Spleen (tissue), 11 donors: Measurements from ENCODE around the gene PPP3CA. TPM values are rescaled to one million over a fixed set of nuclear protein-coding genes. Genes with fewer than 3 reads are reported as not detected.
A peak's percentile ranks its signal among the peaks of the same experiment; 100 is the strongest.

Experiments
- DNase-seq: peaks from one replicate; pipeline ENCODE4 v3.0.0-alpha.2; 2020
- H3K27ac ChIP-seq, 8 donors: fragments of 200-600 bp; sonication (generic) in 7 of 8; 1 replicate in 4 of 8; 2 replicates in 4 of 8; pipeline versions ENCODE4 v1.5.0 to v1.8.0; 2016 to 2021; ENCODE audit warnings: inconsistent platforms in 4 of 8, mild to moderate bottlenecking in 4 of 8, moderate library complexity in 1 of 8
- H3K27me3 ChIP-seq, 7 donors: fragments of 200-600 bp; sonication (generic) in 6 of 7; replicated peaks in 1 of 7; 1 replicate in 4 of 7; 2 replicates in 3 of 7; pipeline versions ENCODE4 v1.5.0 to v1.8.0; 2016 to 2021; ENCODE audit warnings: inconsistent platforms in 3 of 7, mild to moderate bottlenecking in 1 of 7
- H3K36me3 ChIP-seq, 6 donors: fragments of 200-600 bp; sonication (generic) in 5 of 6; 1 replicate in 4 of 6; 2 replicates in 2 of 6; pipeline versions ENCODE4 v1.5.0 to v1.8.0; 2016 to 2021; ENCODE audit warnings: inconsistent platforms in 2 of 6
- H3K4me1 ChIP-seq, 6 donors: fragments of 200-600 bp; sonication (generic) in 5 of 6; 1 replicate in 3 of 6; 2 replicates in 3 of 6; pipeline versions ENCODE4 v1.5.0 to v1.8.0; 2016 to 2021; ENCODE audit warnings: inconsistent platforms in 3 of 6
- H3K4me3 ChIP-seq, 8 donors: fragments of 200-600 bp; sonication (generic) in 7 of 8; 1 replicate in 4 of 8; 2 replicates in 4 of 8; pipeline versions ENCODE4 v1.5.0 to v1.8.0; 2016 to 2021; ENCODE audit warnings: inconsistent platforms in 4 of 8, mild to moderate bottlenecking in 4 of 8, moderate library complexity in 2 of 8
- H3K9me3 ChIP-seq, 8 donors: fragments of 200-600 bp; sonication (generic) in 7 of 8; 1 replicate in 4 of 8; 2 replicates in 4 of 8; pipeline versions ENCODE4 v1.5.0 to v1.8.0; 2016 to 2021; ENCODE audit warnings: inconsistent platforms in 4 of 8
- POLR2A ChIP-seq, 3 donors: fragments of 450-650 bp; IDR thresholded peaks; one replicate each; pipeline ENCODE4 v1.5.1; 2017; ENCODE audit warnings: antibody characterized with exemption in 3 of 3, mild to moderate bottlenecking in 1 of 3
- POLR2AphosphoS5 ChIP-seq, 3 donors: sonication (generic); formaldehyde crosslinking; IDR thresholded peaks; one replicate each; pipeline ENCODE4 v1.5.1; 2017; ENCODE audit warnings: antibody characterized with exemption in 3 of 3
- WGBS, 5 donors: extraction: QIAGEN DNeasy Blood & Tissue Kit in 3 of 5; methylation state at CpG; one replicate each; pipeline versions ENCODE4 v1.1.5 to v1.1.7; 2013 to 2018; 5-methylcytosine and 5-hydroxymethylcytosine counted together
- intact Hi-C: fragments of 100-400 bp; cut with DNase I; formaldehyde crosslinking; loops from one replicate; pipeline ENCODE4 v1.15.0; 2023; ENCODE audit warnings: low total_unique reads
- polyA plus RNA-seq, 3 donors: library from polyadenylated mRNA; stranded (reverse); fragments of 200-250 nt; gene quantifications; one replicate each; pipeline ENCODE4 v1.2.1, GENCODE V29; 2013
- total RNA-seq, 7 donors: library from RNA; depleted of rRNA in 3 of 7; stranded (reverse); fragments of >200 nt in 3 of 7; fragmentation: NEBNext Ultra II Directional in 4 of 7; extraction: Animal tissue kit (Norgen Biotek cat#: 25700) in 4 of 7; gene quantifications; one replicate each; pipeline versions ENCODE4 v1.1.0 to v1.2.1, GENCODE V29; 2016 to 2021
- TF ChIP-seq, protein P1 (sequence below), 11 experiments: fragments of 200-600 bp in 7 of 11; fragments of 450-650 bp in 4 of 11; sonication (generic) in 4 of 11; IDR thresholded peaks in 8 of 11; conservative IDR thresholded peaks in 3 of 11; 1 replicate in 7 of 11; 2 replicates in 4 of 11; pipeline versions ENCODE4 v1.4.0 to v1.8.0; 2016 to 2021; ENCODE audit warnings: antibody characterized with exemption in 11 of 11, inconsistent platforms in 4 of 11, mild to moderate bottlenecking in 1 of 11
- donor health status: healthy with polysubstance abuse.
- donor health status: DM: no; HTN: no; CAD: no; lungs with moderate emphysema.
- donor health status: DM: no; HTN: no; CAD: no.
- donor health status: Bipolar disorder and iron deficiency.
- donor health status: healthy.
- donor health status: DM: no; HTN: no; CAD: no.
- donor health status: DM: yes; HTN: yes; CAD: no.

PPP3CA gene
- total and polyA plus RNA-seq, 10 donors, result 15.5 to 50.0 (median 39.6) TPM

DNA sequence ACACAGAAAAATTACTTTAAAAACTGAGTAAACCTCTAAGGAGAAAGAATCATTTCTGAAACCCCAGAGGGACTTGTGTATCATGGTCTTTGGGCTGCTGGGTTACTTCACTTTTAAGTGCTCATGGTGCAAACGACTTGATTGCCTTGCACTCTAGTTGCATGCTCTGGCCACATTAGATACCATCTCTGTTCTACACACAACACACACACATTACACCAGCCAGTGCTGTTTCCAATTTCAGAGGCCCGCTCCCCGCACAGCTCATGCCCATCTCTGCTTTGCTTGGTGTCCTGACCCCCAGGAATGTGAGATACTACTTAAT lies 2.1 kb downstream of the PPP3CA start:
- H3K4me3 ChIP-seq, result peak overlapping the region; percentile 66 to 95 (median 88)
- H3K9me3 ChIP-seq, result no peaks in the 10 kb centered on the region
- H3K4me1 ChIP-seq, result peaks cover 23 to 78% (median 46%) of the 10 kb centered on the region in 6 donors
- H3K36me3 ChIP-seq, result no peaks in the 10 kb centered on the region
- peak overlapping the region in 7 of 8 donors; percentile 96 to 99 (median 98) for H3K27ac ChIP-seq
- H3K27me3 ChIP-seq, result no peaks in the 10 kb centered on the region
- TF ChIP-seq, protein P1, sequence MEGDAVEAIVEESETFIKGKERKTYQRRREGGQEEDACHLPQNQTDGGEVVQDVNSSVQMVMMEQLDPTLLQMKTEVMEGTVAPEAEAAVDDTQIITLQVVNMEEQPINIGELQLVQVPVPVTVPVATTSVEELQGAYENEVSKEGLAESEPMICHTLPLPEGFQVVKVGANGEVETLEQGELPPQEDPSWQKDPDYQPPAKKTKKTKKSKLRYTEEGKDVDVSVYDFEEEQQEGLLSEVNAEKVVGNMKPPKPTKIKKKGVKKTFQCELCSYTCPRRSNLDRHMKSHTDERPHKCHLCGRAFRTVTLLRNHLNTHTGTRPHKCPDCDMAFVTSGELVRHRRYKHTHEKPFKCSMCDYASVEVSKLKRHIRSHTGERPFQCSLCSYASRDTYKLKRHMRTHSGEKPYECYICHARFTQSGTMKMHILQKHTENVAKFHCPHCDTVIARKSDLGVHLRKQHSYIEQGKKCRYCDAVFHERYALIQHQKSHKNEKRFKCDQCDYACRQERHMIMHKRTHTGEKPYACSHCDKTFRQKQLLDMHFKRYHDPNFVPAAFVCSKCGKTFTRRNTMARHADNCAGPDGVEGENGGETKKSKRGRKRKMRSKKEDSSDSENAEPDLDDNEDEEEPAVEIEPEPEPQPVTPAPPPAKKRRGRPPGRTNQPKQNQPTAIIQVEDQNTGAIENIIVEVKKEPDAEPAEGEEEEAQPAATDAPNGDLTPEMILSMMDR (IDR thresholded peaks at IDR 0.05 in 8 of 11, conservative IDR thresholded peaks at IDR 0.05 in 3 of 11), result no peak
- DNase-seq, result no peak
- WGBS, 5 donors, result 22 to 34% (median 28%) methylated on average over 3 of the region's 3 CpGs
- intact Hi-C loops, result loop anchor here (10.0 kb wide), 1 partner anchor 150 kb away; no protein-coding TSS in a partner anchor

DNA sequence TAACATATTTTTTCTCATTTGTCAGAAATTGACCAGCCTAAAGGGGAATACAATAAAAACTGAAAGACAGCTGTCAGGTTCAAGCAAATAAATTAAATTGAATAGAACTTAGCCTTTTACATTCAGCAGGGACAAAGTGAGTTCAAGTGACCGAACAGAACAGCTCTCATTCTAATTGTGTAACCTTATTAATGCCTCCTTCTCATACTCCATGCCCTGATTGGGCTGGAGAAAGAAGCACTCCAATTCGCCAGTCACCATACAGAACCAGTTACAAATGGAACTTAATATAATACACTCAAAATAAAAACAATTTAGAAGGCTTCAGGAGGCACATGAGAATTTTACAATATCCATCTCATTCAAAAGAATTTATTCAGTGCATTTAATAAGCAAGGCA lies 8.0 kb downstream of the PPP3CA start:
- H3K4me3 ChIP-seq, result no peak overlapping the region
- peaks cover 26 to 100% (median 50%) of the 10 kb centered on the region in 6 donors for H3K4me1 ChIP-seq
- H3K27me3 ChIP-seq, result no peaks in the 10 kb centered on the region
- TF ChIP-seq POLR2AphosphoS5 (IDR thresholded peaks at IDR 0.05) (no peak), POLR2A (IDR thresholded peaks at IDR 0.05) (no peak)
- TF ChIP-seq, protein P1 (IDR thresholded peaks at IDR 0.05 in 8 of 11, conservative IDR thresholded peaks at IDR 0.05 in 3 of 11), result no peak
- no peaks in the 10 kb centered on the region for H3K9me3 ChIP-seq
- intact Hi-C loops, result no loop called here
- no peaks in the 10 kb centered on the region for H3K36me3 ChIP-seq
- 90 to 97% (median 92%) methylated on average over 2 of the region's 2 CpGs for WGBS, 5 donors
- no peak overlapping the region for H3K27ac ChIP-seq
- DNase-seq, result no peak

DNA sequence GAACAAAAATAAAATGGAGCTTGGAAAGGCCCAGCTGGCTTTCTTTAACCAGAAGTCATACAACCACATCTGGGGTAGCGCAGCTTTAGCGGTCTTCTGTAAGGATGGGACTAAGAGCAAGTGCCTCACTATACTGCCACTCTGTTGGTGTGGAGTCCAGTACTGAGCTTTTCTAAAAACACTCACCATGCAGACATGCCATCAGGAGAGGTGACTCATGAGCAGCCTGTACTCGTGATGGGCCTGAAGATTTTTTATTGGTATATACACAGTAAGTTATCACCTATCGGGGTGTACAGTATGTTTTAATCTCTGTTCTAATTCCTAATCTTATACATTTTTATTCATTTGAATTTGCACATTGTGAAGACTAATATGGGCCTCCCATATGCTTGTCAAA lies 9.6 kb downstream of the PPP3CA start:
- 93 to 98% (median 95%) methylated on average over 4 of the region's 4 CpGs for WGBS, 5 donors
- peaks cover 15 to 86% (median 36%) of the 10 kb centered on the region in 6 donors for H3K4me1 ChIP-seq
- TF ChIP-seq POLR2AphosphoS5 (IDR thresholded peaks at IDR 0.05), result no peak
- TF ChIP-seq, protein P1 (IDR thresholded peaks at IDR 0.05 in 8 of 11, conservative IDR thresholded peaks at IDR 0.05 in 3 of 11), result no peak
- TF ChIP-seq POLR2A (IDR thresholded peaks at IDR 0.05), result no peak
- H3K27ac ChIP-seq, result peak overlapping the region in 5 of 8 donors; percentile 2 to 26 (median 23)
- no peaks in the 10 kb centered on the region for H3K27me3 ChIP-seq
- H3K9me3 ChIP-seq, result no peaks in the 10 kb centered on the region
- no peak for DNase-seq
- intact Hi-C loops, result no loop called here
- no peak overlapping the region for H3K4me3 ChIP-seq
- no peaks in the 10 kb centered on the region for H3K36me3 ChIP-seq

DNA sequence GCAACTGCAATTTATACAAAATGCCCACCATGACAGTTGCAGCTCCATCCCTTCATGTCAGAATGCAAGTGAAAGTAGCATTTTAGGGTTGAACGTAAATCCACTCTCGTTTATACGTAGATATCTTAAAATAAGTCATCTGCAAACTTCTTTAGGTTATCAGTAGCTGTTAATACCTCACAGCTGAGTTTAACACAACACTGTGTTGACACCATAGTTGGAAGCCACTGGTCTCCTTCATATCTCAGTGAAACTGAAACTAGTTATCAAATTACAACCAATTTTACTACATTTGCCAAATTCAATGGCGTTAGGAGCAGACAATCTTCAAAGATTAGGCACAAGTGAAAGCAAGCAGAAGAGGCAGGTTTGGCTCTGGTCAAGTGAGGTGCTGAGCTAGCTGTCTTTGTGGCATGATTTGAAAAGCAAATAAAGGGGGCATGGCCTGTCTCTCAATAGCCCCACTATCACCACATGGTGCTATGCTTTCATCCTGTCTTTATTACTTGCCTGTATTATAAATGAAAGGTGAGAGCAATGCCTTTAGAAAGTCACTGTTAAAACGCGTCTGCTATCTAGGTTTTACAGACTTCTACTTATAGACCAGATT lies 12.3 kb downstream of the PPP3CA start:
- Histone ChIP-seq H3K27me3 (no peaks in the 10 kb centered on the region), H3K4me1 (peaks cover 12 to 79% (median 31%) of the 10 kb centered on the region in 6 donors), H3K27ac (peak overlapping the region in 1 of 8 donors; percentile 18), H3K36me3 (no peaks in the 10 kb centered on the region), H3K9me3 (no peaks in the 10 kb centered on the region), H3K4me3 (no peak overlapping the region)
- no peak for DNase-seq
- no peak for TF ChIP-seq POLR2AphosphoS5 (IDR thresholded peaks at IDR 0.05)
- TF ChIP-seq, protein P1 (IDR thresholded peaks at IDR 0.05 in 8 of 11, conservative IDR thresholded peaks at IDR 0.05 in 3 of 11), result no peak
- no peak for TF ChIP-seq POLR2A (IDR thresholded peaks at IDR 0.05)
- intact Hi-C loops, result no loop called here
- 75 to 82% (median 79%) methylated on average over 6 of the region's 6 CpGs for WGBS, 5 donors
